ENCODE results near the gene ABHD5.

- TF ChIP-seq EZH2phosphoT487 (IDR thresholded peaks at IDR 0.05; ENCODE audit: insufficient read depth, low read depth) (no peak), EZH2 (IDR thresholded peaks at IDR 0.05; ENCODE audit: insufficient read depth, poor library complexity, severe bottlenecking) (no peak)
Observed at GRCh38 chr3:43769097-43769884, 78.6 kb downstream of the ABHD5 start.

All from GM23248 (cell line).